Neutrophil (primary cell): ENCODE measurements around the gene NAT9.

ENCODE experiments used
- H3K27ac ChIP-seq: fragments of 200-600 bp; sonication (generic); 2 replicates; pipeline ENCODE4 v1.5.1; 2016; ENCODE audit warnings: mild to moderate bottlenecking, moderate library complexity
- H3K27me3 ChIP-seq: fragments of 200-600 bp; sonication (generic); 2 replicates; pipeline ENCODE4 v1.6.0; 2016; ENCODE audit warnings: mild to moderate bottlenecking
- H3K36me3 ChIP-seq: fragments of 200-600 bp; sonication (generic); 2 replicates; pipeline ENCODE4 v1.5.1; 2017
- H3K4me1 ChIP-seq, 2 experiments: fragments of 200-600 bp in 1 of 2; sonication (generic) in 1 of 2; 1 replicate in 1 of 2; 2 replicates in 1 of 2; pipeline versions ENCODE4 v1.5.1 to v1.6.1; 2013 to 2016; ENCODE audit warnings: low read depth in 1 of 2, low read length in 1 of 2, mild to moderate bottlenecking in 1 of 2, moderate library complexity in 1 of 2; ENCODE audit not compliant: control insufficient read depth in 1 of 2, insufficient read depth in 1 of 2
- H3K4me3 ChIP-seq, 2 experiments: fragments of 200-600 bp in 1 of 2; sonication (generic) in 1 of 2; 1 replicate in 1 of 2; 2 replicates in 1 of 2; pipeline ENCODE4 v1.5.1; 2013 to 2016; ENCODE audit warnings: low read depth in 1 of 2, low read length in 1 of 2, mild to moderate bottlenecking in 1 of 2, moderate library complexity in 1 of 2
- H3K9me3 ChIP-seq: fragments of 200-600 bp; sonication (generic); 2 replicates; pipeline ENCODE4 v1.5.1; 2016
- CTCF ChIP-seq: fragments of 200-600 bp; sonication (generic); IDR thresholded peaks from 2 replicates; pipeline ENCODE4 v1.5.1; 2016; ENCODE audit warnings: antibody characterized with exemption

NAT9 gene

GRCh38 chr17:74807925-74808324, 31.8 kb upstream of the NAT9 start:
- H3K4me1 ChIP-seq = peaks cover 17 to 24% of the 10 kb centered on the region in 2 experiments
- no peak overlapping the region for H3K4me3 ChIP-seq
- peaks cover 8% of the 10 kb centered on the region for H3K27me3 ChIP-seq
- no peak overlapping the region for H3K27ac ChIP-seq
- no peaks in the 10 kb centered on the region for H3K9me3 ChIP-seq
- TF ChIP-seq CTCF = no peak
- H3K36me3 ChIP-seq = peaks cover 38% of the 10 kb centered on the region

- Histone ChIP-seq H3K36me3 (peaks cover 42% of the 10 kb centered on the region), H3K4me1 (peaks cover 12 to 19% of the 10 kb centered on the region in 2 experiments), H3K27ac (no peak overlapping the region), H3K27me3 (peaks cover 8% of the 10 kb centered on the region), H3K4me3 (no peak overlapping the region), H3K9me3 (no peaks in the 10 kb centered on the region)
- no peak for TF ChIP-seq CTCF
These were observed 31.3 kb upstream of the NAT9 start for GRCh38 chr17:74807441-74807840.

- H3K27me3 ChIP-seq = peaks cover 8% of the 10 kb centered on the region
- H3K27ac ChIP-seq = no peak overlapping the region
- no peak overlapping the region for H3K4me3 ChIP-seq
- H3K4me1 ChIP-seq = peaks cover 4 to 9% of the 10 kb centered on the region in 2 experiments
- H3K36me3 ChIP-seq = peaks cover 53% of the 10 kb centered on the region
- TF ChIP-seq CTCF = no peak
- no peaks in the 10 kb centered on the region for H3K9me3 ChIP-seq
These were observed 30.2 kb upstream of the NAT9 start for GRCh38 chr17:74806334-74806733.

DNA sequence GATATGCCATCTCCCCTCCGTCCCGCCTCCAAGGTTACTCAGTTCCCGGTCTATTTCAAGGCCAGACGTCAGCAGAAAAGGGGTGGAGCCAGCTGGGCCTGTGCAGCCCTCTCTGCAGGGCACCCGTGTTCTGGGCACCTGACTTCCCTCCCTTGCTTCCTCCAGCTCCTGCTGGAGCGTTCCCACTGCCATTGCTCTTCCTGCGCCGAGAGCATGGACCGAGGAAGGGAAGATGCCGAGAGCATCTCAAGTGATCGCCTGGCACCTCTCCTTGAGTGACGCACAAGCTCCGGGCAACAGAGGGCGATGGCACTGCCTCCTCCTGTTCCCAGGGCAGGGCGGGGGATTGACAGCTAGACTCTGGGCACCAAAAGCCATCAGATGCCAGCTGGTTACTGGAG, 29.4 kb upstream of the NAT9 start:
- Histone ChIP-seq H3K27ac (no peak overlapping the region), H3K4me1 (peaks cover 4 to 9% of the 10 kb centered on the region in 2 experiments), H3K9me3 (no peaks in the 10 kb centered on the region), H3K36me3 (peaks cover 59% of the 10 kb centered on the region), H3K27me3 (peaks cover 8% of the 10 kb centered on the region), H3K4me3 (no peak overlapping the region)
- TF ChIP-seq CTCF = no peak

DNA sequence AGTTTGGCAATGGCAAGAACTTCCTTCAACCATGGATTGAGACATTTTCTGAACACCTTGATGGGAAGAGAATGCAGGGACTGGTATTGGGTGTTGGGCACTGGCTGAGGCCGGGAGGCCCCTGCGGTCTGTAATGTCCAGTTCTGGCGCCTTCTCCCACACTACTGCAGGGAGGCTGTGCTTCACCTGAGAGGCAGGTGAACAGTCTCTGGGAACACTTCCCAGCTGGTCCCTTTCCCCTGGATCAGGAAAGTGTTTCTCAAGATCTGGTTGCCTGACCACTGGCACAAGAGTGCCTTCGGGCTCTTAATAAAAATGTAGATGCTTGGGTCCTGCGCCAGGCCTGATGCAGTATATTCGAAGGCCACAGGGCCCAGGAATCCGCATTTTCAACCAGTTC, 28.5 kb upstream of the NAT9 start:
- H3K4me1 ChIP-seq = peaks cover 4 to 9% of the 10 kb centered on the region in 2 experiments
- H3K4me3 ChIP-seq = no peak overlapping the region
- H3K27ac ChIP-seq = no peak overlapping the region
- no peaks in the 10 kb centered on the region for H3K9me3 ChIP-seq
- TF ChIP-seq CTCF = no peak
- H3K27me3 ChIP-seq = peaks cover 8% of the 10 kb centered on the region
- peaks cover 62% of the 10 kb centered on the region for H3K36me3 ChIP-seq

DNA sequence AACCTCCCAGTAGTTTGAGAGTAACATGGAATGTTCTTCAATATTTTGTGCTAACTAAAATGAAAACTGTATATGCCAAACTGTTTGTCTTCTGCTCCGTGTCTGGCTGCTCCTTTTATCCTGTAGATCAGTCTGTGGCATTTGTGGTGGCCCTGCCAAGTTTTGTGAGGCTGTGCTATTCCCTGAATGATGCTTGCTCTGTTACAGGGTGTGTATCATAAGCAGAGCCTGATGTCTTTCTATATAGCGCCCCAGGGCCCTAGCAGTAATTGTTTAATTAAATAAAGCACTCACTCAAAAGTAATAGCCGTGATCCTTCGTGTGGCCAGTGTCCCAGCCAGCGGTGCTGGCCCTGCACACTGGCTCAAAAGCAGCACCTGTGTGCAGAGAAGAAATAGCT, 27.8 kb upstream of the NAT9 start:
- Histone ChIP-seq H3K4me1 (peaks cover 0 to 4% of the 10 kb centered on the region in 2 experiments), H3K36me3 (peaks cover 69% of the 10 kb centered on the region), H3K9me3 (no peaks in the 10 kb centered on the region), H3K27ac (no peak overlapping the region), H3K4me3 (no peak overlapping the region), H3K27me3 (peaks cover 8% of the 10 kb centered on the region)
- TF ChIP-seq CTCF = no peak
